ENCODE measurements around the gene ADCY5.

Gene ADCY5

GRCh38 chr3:123431658-123432324 is 17.1 kb downstream of the ADCY5 start:
- H3K4me3 ChIP-seq (ENCODE audit: low read length) = no peak overlapping the region
- no peak for DNase-seq (ENCODE audit: low read depth)
- TF ChIP-seq CTCF (IDR thresholded peaks at IDR 0.05; ENCODE audit: insufficient read depth, low read depth, low read length, missing control alignments) = no peak

DNA sequence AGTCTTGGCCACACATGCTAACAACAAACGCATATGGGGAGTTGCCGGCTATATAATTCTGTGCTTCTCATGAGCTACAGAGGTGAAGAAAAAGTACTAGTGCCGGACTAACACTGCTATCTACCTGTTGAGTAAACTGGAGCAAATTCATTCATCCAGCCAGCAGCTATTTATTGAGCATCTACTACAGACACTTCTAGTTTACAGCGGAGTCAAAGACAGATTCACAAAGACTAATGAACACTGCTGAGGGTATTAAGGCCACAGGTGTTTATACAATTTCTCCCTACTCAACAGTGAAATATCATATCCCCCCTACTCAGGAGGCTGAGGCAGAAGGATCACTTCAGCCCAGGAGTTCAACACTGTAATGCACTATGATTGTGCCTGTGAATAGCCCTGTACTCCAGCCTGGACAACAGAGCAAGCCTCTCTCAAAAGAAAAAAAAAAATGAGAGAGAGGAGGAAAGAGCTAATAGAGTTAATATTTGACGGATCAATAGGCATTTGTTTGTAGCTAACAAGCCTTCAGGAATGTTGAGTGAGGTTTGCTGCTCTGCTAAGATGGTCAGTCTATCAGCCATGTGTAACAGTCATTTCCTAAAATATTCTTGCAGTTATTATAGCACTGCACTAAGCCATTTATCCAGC is 17.8 kb downstream of the ADCY5 start:
- no peak overlapping the region for H3K4me3 ChIP-seq (ENCODE audit: low read length)
- no peak for DNase-seq (ENCODE audit: low read depth)
- no peak for TF ChIP-seq CTCF (IDR thresholded peaks at IDR 0.05; ENCODE audit: insufficient read depth, low read depth, low read length, missing control alignments)

GRCh38 chr3:123430266-123430665 is 18.6 kb downstream of the ADCY5 start:
- TF ChIP-seq CTCF (IDR thresholded peaks at IDR 0.05; ENCODE audit: insufficient read depth, low read depth, low read length, missing control alignments) = no peak
- no peak overlapping the region for H3K4me3 ChIP-seq (ENCODE audit: low read length)
- no peak for DNase-seq (ENCODE audit: low read depth)

DNA sequence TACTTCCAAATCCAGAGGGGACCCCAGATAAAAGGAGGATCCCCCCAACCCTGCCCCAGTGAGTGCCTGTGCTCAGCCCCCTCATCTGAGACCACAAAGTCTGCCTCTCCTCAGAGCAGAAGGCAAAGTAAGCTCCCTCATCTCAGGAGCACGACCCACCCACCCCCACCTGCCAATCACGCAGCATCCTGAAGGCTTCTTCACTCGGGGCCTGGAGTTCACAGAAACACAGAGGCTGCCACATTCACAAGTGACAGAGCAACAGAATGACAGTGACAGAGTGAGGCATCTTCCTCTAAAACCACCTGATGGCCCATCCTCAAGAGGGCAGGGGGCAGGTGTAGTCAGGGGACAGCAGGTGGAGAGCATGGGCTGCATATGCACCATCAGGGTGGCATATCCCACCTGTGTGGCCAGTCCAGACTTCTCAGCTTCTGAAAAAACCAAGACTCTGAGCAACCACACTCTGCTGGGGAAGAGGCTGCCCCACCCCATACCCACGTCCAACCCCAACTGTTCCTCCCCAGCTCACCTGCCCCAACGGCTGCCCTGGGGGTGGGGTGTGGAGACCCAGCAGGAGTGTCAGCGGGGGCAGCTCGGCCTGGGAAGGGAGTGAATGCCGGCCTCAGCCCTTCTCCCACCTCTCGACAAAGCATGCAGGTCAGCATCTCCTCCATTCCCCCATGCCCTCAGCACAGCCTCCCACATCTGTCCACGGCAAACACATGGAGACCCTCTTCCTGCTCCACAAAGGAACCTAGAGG is 19.3 kb downstream of the ADCY5 start:
- DNase-seq (ENCODE audit: low read depth) = no peak
- H3K4me3 ChIP-seq (ENCODE audit: low read length) = no peak overlapping the region
- TF ChIP-seq CTCF (IDR thresholded peaks at IDR 0.05; ENCODE audit: insufficient read depth, low read depth, low read length, missing control alignments) = no peak

DNA sequence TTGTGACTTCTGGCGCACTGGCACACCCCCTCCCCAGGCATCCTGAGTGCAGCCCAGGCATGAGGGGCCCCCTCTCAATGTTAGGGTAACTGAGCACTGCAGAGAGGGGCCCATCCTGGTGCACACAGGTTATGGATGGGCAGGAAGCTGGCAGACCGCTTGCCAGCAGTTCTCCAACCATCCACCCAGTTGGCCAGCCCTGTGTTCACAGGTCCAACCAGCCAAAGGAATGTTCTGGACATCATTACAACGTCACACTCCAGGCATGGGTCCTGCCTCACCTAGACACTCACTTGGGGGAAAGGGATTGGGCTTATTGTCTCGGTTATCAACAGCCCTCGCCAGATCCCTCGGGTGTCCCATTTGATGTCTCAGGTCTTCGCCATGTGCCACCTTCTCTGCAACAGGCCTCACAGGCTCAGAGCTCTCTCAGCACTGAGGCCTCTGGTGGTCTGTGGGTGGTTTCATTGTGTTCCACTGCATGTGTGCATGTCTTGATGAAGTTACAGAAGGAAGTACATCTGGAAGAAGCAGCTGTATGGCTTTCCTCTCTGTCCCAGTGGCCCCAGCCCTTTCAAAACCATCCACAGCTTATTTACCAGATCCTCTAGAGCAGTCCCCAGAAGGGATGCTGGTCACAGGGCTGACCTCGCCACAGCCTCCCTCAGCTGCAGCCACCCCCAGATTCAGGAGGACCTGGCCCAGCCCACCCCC is 23.7 kb downstream of the ADCY5 start:
- no peak for DNase-seq (ENCODE audit: low read depth)
- no peak overlapping the region for H3K4me3 ChIP-seq (ENCODE audit: low read length)
- no peak for TF ChIP-seq CTCF (IDR thresholded peaks at IDR 0.05; ENCODE audit: insufficient read depth, low read depth, low read length, missing control alignments)

DNA sequence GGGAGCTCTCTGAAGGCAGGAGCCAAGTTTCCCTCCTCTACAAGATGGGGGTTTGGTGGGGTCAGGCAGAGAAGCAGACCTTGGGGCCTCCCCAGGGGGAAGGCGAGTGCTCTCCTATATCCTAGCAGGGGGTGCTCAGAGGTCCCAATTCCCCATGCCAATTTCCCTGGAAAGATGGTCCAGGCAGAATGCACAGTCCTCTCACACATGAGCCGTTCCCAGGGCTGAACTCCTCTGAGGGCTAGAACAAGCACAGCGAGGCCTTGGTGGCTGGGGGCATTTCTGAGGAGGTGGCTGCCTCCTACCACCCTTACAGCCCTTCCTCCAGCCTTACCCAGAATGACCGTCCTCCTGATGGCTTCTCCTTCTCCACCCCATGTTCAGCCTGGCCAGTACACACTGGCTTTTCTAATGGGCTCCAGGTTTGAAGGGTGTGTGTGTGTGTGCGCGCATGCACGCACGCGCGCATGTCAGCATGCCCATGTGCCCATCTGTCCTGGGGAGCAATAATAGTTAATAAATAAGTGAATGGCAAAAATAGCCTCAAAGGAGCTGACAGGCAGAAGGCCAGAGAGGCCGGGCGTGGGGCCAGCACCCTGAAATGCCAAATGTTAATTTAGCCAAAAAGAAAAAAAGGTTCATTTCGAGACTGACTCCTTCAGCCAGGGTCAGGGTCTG is 24.4 kb downstream of the ADCY5 start:
- no peak overlapping the region for H3K4me3 ChIP-seq (ENCODE audit: low read length)
- TF ChIP-seq CTCF (IDR thresholded peaks at IDR 0.05; ENCODE audit: insufficient read depth, low read depth, low read length, missing control alignments) = no peak
- DNase-seq (ENCODE audit: low read depth) = no peak
